GM13976 (cell line): ENCODE data around the gene IGSF21.
"Not testable (repeated sequence)": the region's sequence is repeated elsewhere in the genome, so short reads cannot be mapped to it uniquely, and the experiment has no call there.

ENCODE experiments used
- DNase-seq: peaks from one replicate; pipeline ENCODE4 v3.0.0; 2012; ENCODE audit warnings: low spot score
- CTCF ChIP-seq: IDR thresholded peaks from 2 replicates; pipeline ENCODE4 v1.5.1; 2012; ENCODE audit warnings: borderline replicate concordance, mild to moderate bottlenecking; ENCODE audit not compliant: insufficient read depth; ENCODE audit errors: extremely low read depth, missing control alignments, control extremely low read depth
- in situ Hi-C: fragments of 300-500 bp; cut with MboI; formaldehyde crosslinking; loops from one replicate; pipeline ENCODE4 v1.12.0; 2022; ENCODE audit warnings: low sequenced_read_pairs, mixed read lengths, inconsistent platforms; ENCODE audit not compliant: unreplicated experiment

Gene IGSF21

DNA sequence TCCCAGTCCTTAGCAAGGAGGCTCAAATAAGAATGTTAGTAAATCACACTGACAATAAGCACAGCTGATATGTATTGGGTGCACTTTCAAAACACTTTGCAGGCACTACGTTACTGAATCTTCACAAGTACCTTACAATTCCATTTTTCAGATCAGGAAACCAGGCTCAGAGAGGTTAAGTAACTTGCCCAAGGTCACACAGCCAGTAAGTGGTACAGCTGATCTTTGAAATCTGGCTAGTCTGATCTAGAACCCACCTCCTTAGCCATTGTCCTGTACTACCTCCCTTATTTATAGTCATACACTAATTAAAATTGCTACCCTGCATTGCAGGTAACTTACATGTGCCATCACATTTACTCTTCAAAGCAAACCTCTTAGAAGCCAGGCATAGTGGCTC lies 251.0 kb downstream of the IGSF21 start:
- no peak for TF ChIP-seq CTCF
- DNase-seq: no peak
- in situ Hi-C loops: no loop called here

- no peak for DNase-seq
- TF ChIP-seq CTCF: no peak
- in situ Hi-C loops: no loop called here
These were observed 252.7 kb downstream of the IGSF21 start for GRCh38 chr1:18360251-18360650.

GRCh38 chr1:18362150-18362549 lies 254.6 kb downstream of the IGSF21 start:
- TF ChIP-seq CTCF: no peak
- in situ Hi-C loops: no loop called here

DNA sequence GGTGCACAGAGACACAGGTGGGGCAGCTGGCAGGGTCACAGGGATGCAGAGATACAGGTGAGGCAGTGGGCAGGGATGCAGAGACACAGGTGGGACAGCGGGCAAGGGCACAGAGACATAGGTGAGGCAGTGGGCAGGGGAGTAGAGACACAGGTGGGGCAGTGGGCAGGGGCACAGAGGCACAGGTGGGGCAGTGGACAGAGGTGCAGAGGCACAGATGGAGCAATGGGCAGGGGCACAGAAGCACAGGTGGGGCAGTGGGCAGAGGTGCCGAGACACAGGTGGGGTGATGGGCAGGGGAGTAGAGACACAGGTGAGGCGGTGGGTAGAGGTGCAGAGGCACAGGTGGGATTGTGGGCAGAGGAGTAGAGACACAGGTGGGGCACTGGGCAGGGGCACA lies 255.8 kb downstream of the IGSF21 start:
- TF ChIP-seq CTCF: no peak
- DNase-seq: no peak
- in situ Hi-C loops: no loop called here

More at GRCh38 chr1:18362150-18362549, 254.6 kb downstream of the IGSF21 start:
- DNase-seq: no peak

GRCh38 chr1:18365099-18365705 lies 257.6 kb downstream of the IGSF21 start:
- TF ChIP-seq CTCF: no peak
- in situ Hi-C loops: no loop called here
- no peak for DNase-seq

- in situ Hi-C loops: not testable (repeated sequence)
These were observed 264.9 kb downstream of the IGSF21 start for GRCh38 chr1:18372505-18372904.

DNA sequence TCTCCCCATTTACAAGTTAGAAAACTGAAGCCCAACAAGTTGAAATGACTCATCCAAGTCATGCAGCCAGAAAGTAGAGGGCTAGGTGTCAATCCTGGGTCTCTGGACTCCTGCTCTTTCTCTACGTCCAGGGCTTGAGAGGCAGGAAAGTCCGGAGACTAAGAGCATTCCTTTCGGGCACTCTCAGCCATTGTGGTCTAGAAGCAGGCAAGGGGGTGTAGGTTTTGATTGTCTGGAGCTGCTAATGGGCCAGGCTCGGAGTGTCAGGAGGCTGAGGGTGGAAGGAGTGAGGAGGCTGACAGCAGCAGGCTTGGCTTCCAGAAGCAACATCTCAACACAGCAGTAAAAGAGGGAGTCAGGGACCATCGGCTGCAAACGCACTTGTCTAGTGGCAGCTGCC lies 265.6 kb downstream of the IGSF21 start:
- no peak for DNase-seq
- TF ChIP-seq CTCF: no peak
- in situ Hi-C loops: no loop called here

More at GRCh38 chr1:18372505-18372904, 264.9 kb downstream of the IGSF21 start:
- DNase-seq: not testable (repeated sequence)
